ENCODE data around the gene KIAA1755. TPM values are rescaled to one million over a fixed set of nuclear protein-coding genes. Genes with fewer than 3 reads are reported as not detected.

The KIAA1755 gene
- total RNA-seq, result 15.2 TPM

GRCh38 chr20:38260378-38261053, at the start of gene KIAA1755:
KIAA1755 (minus strand) TSS chr20:38260735; CDS start chr20:38260500, 235 bp downstream.
- intact Hi-C loops (cut with DNase I), result loop anchor here (1.0 kb wide), 1 partner anchor 10 kb away; no protein-coding TSS in a partner anchor
- Histone ChIP-seq H3K27me3 (no peaks in the 10 kb centered on the region), H3K4me3 (peak within 1 kb of the TSS; percentile 49 to 69), H3K9me3 (no peaks in the 10 kb centered on the region), H3K36me3 (no peaks in the 10 kb centered on the region), H3K4me1 (peaks cover 0 to 18% of the 10 kb centered on the region in 2 donors), H3K27ac (peak within 1 kb of the TSS; percentile 92 to 93)
- DNase-seq (ENCODE audit: low spot score in 2 of 2), result peak in 1 of 2 donors; percentile 65
- TF ChIP-seq CTCF (IDR thresholded peaks at IDR 0.05), result no peak

GRCh38 chr20:38308447-38308846, 47.9 kb upstream of the KIAA1755 start:
- Histone ChIP-seq H3K4me1 (no peaks in the 10 kb centered on the region), H3K27me3 (no peaks in the 10 kb centered on the region), H3K36me3 (no peaks in the 10 kb centered on the region), H3K27ac (no peak overlapping the region), H3K4me3 (no peak overlapping the region), H3K9me3 (no peaks in the 10 kb centered on the region)
- no peak for TF ChIP-seq CTCF (IDR thresholded peaks at IDR 0.05)
- intact Hi-C loops (cut with DNase I), result no loop called here
- no peak for DNase-seq (ENCODE audit: low spot score in 2 of 2)

- TF ChIP-seq CTCF (IDR thresholded peaks at IDR 0.05), result no peak
- H3K27ac ChIP-seq, result no peak overlapping the region
- no peaks in the 10 kb centered on the region for H3K36me3 ChIP-seq
- no peak for DNase-seq (ENCODE audit: low spot score in 2 of 2)
- H3K4me1 ChIP-seq, result no peaks in the 10 kb centered on the region
- intact Hi-C loops (cut with DNase I), result no loop called here
- no peaks in the 10 kb centered on the region for H3K27me3 ChIP-seq
- H3K4me3 ChIP-seq, result no peak overlapping the region
- H3K9me3 ChIP-seq, result no peaks in the 10 kb centered on the region
Measured at GRCh38 chr20:38308047-38308438, 47.5 kb upstream of the KIAA1755 start.

- intact Hi-C loops (cut with DNase I), result no loop called here
- no peak for DNase-seq (ENCODE audit: low spot score in 2 of 2)
- Histone ChIP-seq H3K4me3 (no peak overlapping the region), H3K4me1 (no peaks in the 10 kb centered on the region), H3K27me3 (no peaks in the 10 kb centered on the region), H3K36me3 (no peaks in the 10 kb centered on the region), H3K27ac (no peak overlapping the region), H3K9me3 (no peaks in the 10 kb centered on the region)
- TF ChIP-seq CTCF (IDR thresholded peaks at IDR 0.05), result no peak
Measured at GRCh38 chr20:38307371-38308046, 47.0 kb upstream of the KIAA1755 start.

DNA sequence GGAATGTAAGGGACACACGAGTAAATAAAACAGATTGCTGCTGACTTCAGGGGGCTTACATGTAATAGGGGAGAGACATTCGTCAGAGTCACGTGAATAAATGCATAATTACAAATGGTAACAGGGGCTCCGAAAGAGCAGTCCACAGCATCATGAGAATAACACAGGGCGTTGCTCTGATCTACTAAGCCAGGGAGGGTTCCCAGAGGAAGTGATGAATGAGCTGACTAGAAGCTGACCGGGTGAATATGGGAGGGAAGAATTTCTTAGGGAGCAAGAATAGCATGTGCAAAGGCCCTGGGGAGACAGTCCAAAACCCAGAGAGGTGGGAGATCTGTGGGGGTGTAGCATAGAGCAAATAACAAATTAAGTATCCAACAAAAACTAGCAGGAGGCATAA, 45.8 kb upstream of the KIAA1755 start:
- Histone ChIP-seq H3K36me3 (no peaks in the 10 kb centered on the region), H3K27me3 (no peaks in the 10 kb centered on the region), H3K9me3 (no peaks in the 10 kb centered on the region), H3K4me3 (no peak overlapping the region), H3K4me1 (no peaks in the 10 kb centered on the region), H3K27ac (no peak overlapping the region)
- no peak for DNase-seq (ENCODE audit: low spot score in 2 of 2)
- TF ChIP-seq CTCF (IDR thresholded peaks at IDR 0.05), result no peak
- intact Hi-C loops (cut with DNase I), result no loop called here

Data from ascending aorta (tissue), 2 donors.